Fibroblast of lung (primary cell): ENCODE results near the gene UBTF. TPM values are rescaled to one million over a fixed set of nuclear protein-coding genes. Genes with fewer than 3 reads are reported as not detected.

ENCODE experiments used
- DNase-seq, 2 donors: peaks; one replicate each; pipeline versions ENCODE4 v3.0.0 to v3.0.0-alpha.2; 2010; ENCODE audit warnings: low read depth in 2 of 2
- H2AFZ ChIP-seq: 2 replicates; pipeline ENCODE4 v1.5.1; 2012; ENCODE audit warnings: low read length, control low read depth, inconsistent platforms
- H3K27ac ChIP-seq: 2 replicates; pipeline ENCODE4 v1.5.1; 2011; ENCODE audit warnings: low read length, control low read depth; ENCODE audit not compliant: insufficient read depth
- H3K27me3 ChIP-seq: 2 replicates; pipeline ENCODE4 v1.5.1; 2011; ENCODE audit warnings: mild to moderate bottlenecking, low read length; ENCODE audit not compliant: control insufficient read depth, insufficient read depth
- H3K36me3 ChIP-seq: 2 replicates; pipeline ENCODE4 v1.5.1; 2011; ENCODE audit warnings: low read length; ENCODE audit not compliant: control insufficient read depth, insufficient read depth
- H3K4me1 ChIP-seq: 2 replicates; pipeline ENCODE4 v1.5.1; 2011; ENCODE audit warnings: low read length; ENCODE audit not compliant: control insufficient read depth, insufficient read depth; ENCODE audit errors: extremely low read depth
- H3K4me2 ChIP-seq: 2 replicates; pipeline ENCODE4 v1.5.1; 2011; ENCODE audit warnings: low read length, control low read depth; ENCODE audit not compliant: insufficient read depth; ENCODE audit errors: extremely low read depth
- H3K4me3 ChIP-seq, 4 experiments: fragments of 200-600 bp in 1 of 4; sonication (generic) in 1 of 4; replicated peaks in 1 of 4; 2 replicates each; pipeline ENCODE4 v1.5.1; 2011 to 2016; ENCODE audit warnings: low read length in 4 of 4, low read depth in 3 of 4, mild to moderate bottlenecking in 3 of 4, control low read depth in 2 of 4, inconsistent platforms in 1 of 4, mixed read lengths in 1 of 4; ENCODE audit not compliant: insufficient read depth in 1 of 4; ENCODE audit errors: control extremely low read depth in 1 of 4
- H3K79me2 ChIP-seq: 2 replicates; pipeline ENCODE4 v1.5.1; 2012; ENCODE audit warnings: mild to moderate bottlenecking, low read length, inconsistent platforms; ENCODE audit not compliant: control insufficient read depth, insufficient read depth
- H3K9ac ChIP-seq: 2 replicates; pipeline ENCODE4 v1.5.1; 2011; ENCODE audit warnings: mild to moderate bottlenecking, low read length, control low read depth; ENCODE audit not compliant: insufficient read depth
- H3K9me3 ChIP-seq: 2 replicates; pipeline ENCODE4 v1.5.1; 2012; ENCODE audit warnings: low read depth, low read length; ENCODE audit not compliant: control insufficient read depth, insufficient read depth
- H4K20me1 ChIP-seq: 2 replicates; pipeline ENCODE4 v1.5.1; 2011; ENCODE audit warnings: low read length; ENCODE audit not compliant: control insufficient read depth, insufficient read depth; ENCODE audit errors: extremely low read depth
- EZH2 ChIP-seq: IDR thresholded peaks from 2 replicates; pipeline ENCODE4 v1.5.1; 2012; ENCODE audit warnings: low read length, control low read depth, mild to moderate bottlenecking; ENCODE audit errors: missing control alignments
- polyA plus RNA-seq, 2 donors: library from polyadenylated mRNA; depleted of rRNA in 1 of 2; stranded (reverse) in 1 of 2; unstranded in 1 of 2; fragments of >200 nt; gene quantifications; 2 replicates each; pipeline ENCODE4 v1.2.1, GENCODE V29; 2011 to 2012; ENCODE audit warnings: missing spikeins in 1 of 2
- total RNA-seq: library from RNA; depleted of rRNA; stranded (reverse); fragments of >200 nt; gene quantifications from 2 replicates; pipeline ENCODE4 v1.2.1, GENCODE V29; 2014
- TF ChIP-seq, protein P1 (sequence below), 2 donors: IDR thresholded peaks in 1 of 2; conservative IDR thresholded peaks in 1 of 2; 1 replicate in 1 of 2; 2 replicates in 1 of 2; pipeline ENCODE4 v1.5.1; 2011 to 2012; ENCODE audit warnings: low read length in 2 of 2, control low read depth in 1 of 2, inconsistent platforms in 1 of 2, low read depth in 1 of 2, mild to moderate bottlenecking in 1 of 2

UBTF gene
- total and polyA plus RNA-seq, 2 donors (not counting 1 experiment from before 2014, with no cell fraction given) = 25.1 to 42.1 TPM

DNA sequence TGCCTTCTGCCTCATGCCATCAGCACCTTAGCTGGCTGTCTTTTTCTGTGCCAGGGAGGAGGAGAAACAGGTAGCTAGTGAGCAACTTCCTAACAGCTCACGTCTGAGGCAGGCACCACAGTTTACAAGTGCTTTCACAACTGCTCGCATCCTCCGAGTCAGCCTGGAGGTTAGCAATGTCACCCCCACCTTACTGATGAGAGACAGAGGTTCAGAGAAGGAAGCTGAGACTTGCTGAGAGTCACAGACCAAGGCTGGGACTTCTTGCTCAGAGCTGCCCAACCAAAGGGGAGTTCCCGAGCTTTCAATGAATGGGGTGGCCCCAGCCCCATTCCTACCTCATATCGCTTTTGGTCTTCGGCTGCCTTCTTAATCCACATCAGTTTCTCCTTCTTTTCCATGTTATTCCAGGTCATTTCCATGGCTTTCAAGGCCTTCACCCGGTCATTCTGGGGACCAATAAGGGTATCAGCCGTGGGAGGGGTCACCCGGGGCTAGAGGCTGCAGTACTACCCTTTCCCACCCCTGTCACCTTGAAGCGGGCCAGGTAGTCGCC lies 9.6 kb downstream of the UBTF start:
- Histone ChIP-seq H3K27ac (peak overlapping the region; percentile 11), H3K36me3 (peaks cover 45% of the 10 kb centered on the region), H3K4me2 (peak overlapping the region; percentile 18)

DNA sequence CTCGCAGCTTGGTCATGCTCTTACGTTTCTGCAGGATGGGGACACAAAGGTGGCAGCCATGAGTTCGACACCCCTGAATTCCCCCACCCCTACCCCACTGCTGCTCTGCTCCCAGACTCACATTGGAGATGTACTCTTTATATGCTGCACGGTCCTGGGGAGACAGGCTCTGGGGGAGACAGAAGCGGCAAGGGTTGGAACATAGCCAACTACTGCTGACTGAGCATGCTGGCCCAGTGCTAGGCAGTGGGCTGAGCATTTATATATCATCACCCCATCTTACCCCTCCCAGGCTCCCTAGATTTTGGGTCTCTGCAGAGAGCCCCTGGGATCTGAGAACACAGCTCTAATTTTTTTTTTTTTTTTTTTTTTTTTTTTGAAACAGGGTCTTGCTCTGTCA lies 11.7 kb downstream of the UBTF start:
- Histone ChIP-seq H3K79me2 (no peaks in the 10 kb centered on the region), H3K27ac (no peak overlapping the region), H4K20me1 (no peaks in the 10 kb centered on the region), H3K4me3 (no peak overlapping the region), H3K36me3 (peaks cover 31% of the 10 kb centered on the region), H3K4me2 (no peak overlapping the region), H3K4me1 (peaks cover 37% of the 10 kb centered on the region), H3K9me3 (no peaks in the 10 kb centered on the region), H3K27me3 (no peaks in the 10 kb centered on the region), H2AFZ (no peak overlapping the region), H3K9ac (no peak overlapping the region)
- TF ChIP-seq, protein P1, sequence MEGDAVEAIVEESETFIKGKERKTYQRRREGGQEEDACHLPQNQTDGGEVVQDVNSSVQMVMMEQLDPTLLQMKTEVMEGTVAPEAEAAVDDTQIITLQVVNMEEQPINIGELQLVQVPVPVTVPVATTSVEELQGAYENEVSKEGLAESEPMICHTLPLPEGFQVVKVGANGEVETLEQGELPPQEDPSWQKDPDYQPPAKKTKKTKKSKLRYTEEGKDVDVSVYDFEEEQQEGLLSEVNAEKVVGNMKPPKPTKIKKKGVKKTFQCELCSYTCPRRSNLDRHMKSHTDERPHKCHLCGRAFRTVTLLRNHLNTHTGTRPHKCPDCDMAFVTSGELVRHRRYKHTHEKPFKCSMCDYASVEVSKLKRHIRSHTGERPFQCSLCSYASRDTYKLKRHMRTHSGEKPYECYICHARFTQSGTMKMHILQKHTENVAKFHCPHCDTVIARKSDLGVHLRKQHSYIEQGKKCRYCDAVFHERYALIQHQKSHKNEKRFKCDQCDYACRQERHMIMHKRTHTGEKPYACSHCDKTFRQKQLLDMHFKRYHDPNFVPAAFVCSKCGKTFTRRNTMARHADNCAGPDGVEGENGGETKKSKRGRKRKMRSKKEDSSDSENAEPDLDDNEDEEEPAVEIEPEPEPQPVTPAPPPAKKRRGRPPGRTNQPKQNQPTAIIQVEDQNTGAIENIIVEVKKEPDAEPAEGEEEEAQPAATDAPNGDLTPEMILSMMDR (conservative IDR thresholded peaks at IDR 0.05 in 1 of 2, IDR thresholded peaks at IDR 0.05 in 1 of 2; ENCODE audit: low read depth in 1 of 2, low read length in 2 of 2) = no peak
- TF ChIP-seq EZH2 = no peak
- no peak for DNase-seq

More for the DNA sequence above, 9.6 kb downstream of the UBTF start:
- TF ChIP-seq, protein P1 (conservative IDR thresholded peaks at IDR 0.05 in 1 of 2, IDR thresholded peaks at IDR 0.05 in 1 of 2; ENCODE audit: low read depth in 1 of 2, low read length in 2 of 2) = no peak
- no peak for TF ChIP-seq EZH2
- H3K4me3 ChIP-seq = no peak overlapping the region
- H3K79me2 ChIP-seq = no peaks in the 10 kb centered on the region
- no peak for DNase-seq
- H3K9ac ChIP-seq = no peak overlapping the region
- peaks cover 20% of the 10 kb centered on the region for H3K4me1 ChIP-seq
- H2AFZ ChIP-seq = no peak overlapping the region
- no peaks in the 10 kb centered on the region for H3K9me3 ChIP-seq
- H4K20me1 ChIP-seq = no peaks in the 10 kb centered on the region
- H3K27me3 ChIP-seq = no peaks in the 10 kb centered on the region

DNA sequence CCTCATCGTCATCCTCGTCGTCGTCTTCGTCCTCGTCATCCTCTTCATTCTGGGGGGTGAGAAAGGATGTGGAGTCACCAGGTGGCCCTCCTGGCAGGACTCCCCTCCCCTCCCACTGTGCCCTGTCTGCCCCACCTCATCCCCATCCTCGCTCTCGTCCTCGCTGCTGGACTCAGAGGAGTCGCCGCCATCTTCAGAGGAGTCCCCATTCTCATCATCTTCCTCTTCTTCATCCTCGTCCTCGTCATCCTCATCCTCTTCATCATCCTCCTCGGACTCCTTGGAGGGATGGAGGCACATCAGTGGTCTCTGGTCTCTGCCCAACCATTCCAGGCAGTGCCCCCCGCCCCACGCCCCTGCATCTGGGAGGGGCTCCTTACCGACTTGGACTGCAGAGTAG lies 12.2 kb downstream of the UBTF start:
- Histone ChIP-seq H2AFZ (no peak overlapping the region), H3K4me1 (peaks cover 41% of the 10 kb centered on the region), H3K27me3 (no peaks in the 10 kb centered on the region), H3K9ac (no peak overlapping the region), H4K20me1 (no peaks in the 10 kb centered on the region), H3K79me2 (no peaks in the 10 kb centered on the region), H3K9me3 (no peaks in the 10 kb centered on the region), H3K4me2 (no peak overlapping the region), H3K4me3 (no peak overlapping the region), H3K36me3 (peaks cover 29% of the 10 kb centered on the region), H3K27ac (no peak overlapping the region)
- no peak for DNase-seq
- TF ChIP-seq, protein P1 (conservative IDR thresholded peaks at IDR 0.05 in 1 of 2, IDR thresholded peaks at IDR 0.05 in 1 of 2; ENCODE audit: low read depth in 1 of 2, low read length in 2 of 2) = no peak
